A549 (cell line): Measurements from ENCODE around the gene PPBP.

Experiments used
- CEBPB ChIP-seq, 2 experiments: fragments of >200 bp in 1 of 2; sonication (Bioruptor Twin) in 1 of 2; formaldehyde crosslinking in 1 of 2; IDR thresholded peaks; 2 replicates each; pipeline ENCODE4 v1.6.1; 2012 to 2016
- CHD2 ChIP-seq: fragments of 150-350 bp; IDR thresholded peaks from 2 replicates; pipeline ENCODE4 v1.6.1; 2014; ENCODE audit warnings: low read length; ENCODE audit not compliant: partially characterized antibody
- EP300 ChIP-seq, 2 experiments: fragments of >200 bp; sonication (Bioruptor Twin); formaldehyde crosslinking; IDR thresholded peaks; 2 replicates in 1 of 2; 3 replicates in 1 of 2; pipeline ENCODE4 v1.6.1; 2016 to 2017
- JUNB ChIP-seq: fragments of >200 bp; sonication (Bioruptor Twin); formaldehyde crosslinking; IDR thresholded peaks from 2 replicates; pipeline ENCODE4 v1.6.1; 2016
- NR3C1 ChIP-seq: fragments of >200 bp; sonication (Bioruptor Twin); formaldehyde crosslinking; IDR thresholded peaks from 3 replicates; pipeline ENCODE4 v1.6.1; 2017
- POLR2A ChIP-seq: IDR thresholded peaks from 2 replicates; pipeline ENCODE4 v1.6.1; 2012; ENCODE audit warnings: mild to moderate bottlenecking, low read length
- TF ChIP-seq, protein P1 (sequence below): fragments of >200 bp; sonication (Bioruptor Twin); formaldehyde crosslinking; IDR thresholded peaks from 3 replicates; pipeline ENCODE4 v1.5.1; 2016
- TF ChIP-seq, protein P2 (sequence below): IDR thresholded peaks from 2 replicates; pipeline ENCODE4 v1.6.1; 2012
- TF ChIP-seq, protein P3 (sequence below): IDR thresholded peaks from 2 replicates; pipeline ENCODE4 v1.6.1; 2012

DNA sequence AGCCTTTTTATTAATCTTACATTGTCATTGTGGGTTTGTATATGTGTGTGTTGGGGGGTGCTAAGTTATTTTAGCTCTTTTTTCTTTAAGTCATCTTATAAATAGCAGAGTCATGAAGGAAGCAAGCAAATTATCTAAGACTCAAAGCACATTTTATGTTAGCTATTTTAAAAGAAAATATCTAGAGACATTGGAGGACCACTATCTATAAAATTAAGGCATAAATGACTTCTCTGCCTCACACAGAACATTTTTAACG, 3.7 kb upstream of the PPBP start:
- TF ChIP-seq NR3C1, result no peak
- TF ChIP-seq JUNB, result no peak
- TF ChIP-seq, protein P1, sequence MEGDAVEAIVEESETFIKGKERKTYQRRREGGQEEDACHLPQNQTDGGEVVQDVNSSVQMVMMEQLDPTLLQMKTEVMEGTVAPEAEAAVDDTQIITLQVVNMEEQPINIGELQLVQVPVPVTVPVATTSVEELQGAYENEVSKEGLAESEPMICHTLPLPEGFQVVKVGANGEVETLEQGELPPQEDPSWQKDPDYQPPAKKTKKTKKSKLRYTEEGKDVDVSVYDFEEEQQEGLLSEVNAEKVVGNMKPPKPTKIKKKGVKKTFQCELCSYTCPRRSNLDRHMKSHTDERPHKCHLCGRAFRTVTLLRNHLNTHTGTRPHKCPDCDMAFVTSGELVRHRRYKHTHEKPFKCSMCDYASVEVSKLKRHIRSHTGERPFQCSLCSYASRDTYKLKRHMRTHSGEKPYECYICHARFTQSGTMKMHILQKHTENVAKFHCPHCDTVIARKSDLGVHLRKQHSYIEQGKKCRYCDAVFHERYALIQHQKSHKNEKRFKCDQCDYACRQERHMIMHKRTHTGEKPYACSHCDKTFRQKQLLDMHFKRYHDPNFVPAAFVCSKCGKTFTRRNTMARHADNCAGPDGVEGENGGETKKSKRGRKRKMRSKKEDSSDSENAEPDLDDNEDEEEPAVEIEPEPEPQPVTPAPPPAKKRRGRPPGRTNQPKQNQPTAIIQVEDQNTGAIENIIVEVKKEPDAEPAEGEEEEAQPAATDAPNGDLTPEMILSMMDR, result no peak
- TF ChIP-seq EP300 (IDR thresholded peaks at IDR 0.05), result no peak
- TF ChIP-seq CHD2, result no peak
- TF ChIP-seq POLR2A, result no peak
- TF ChIP-seq, protein P2, sequence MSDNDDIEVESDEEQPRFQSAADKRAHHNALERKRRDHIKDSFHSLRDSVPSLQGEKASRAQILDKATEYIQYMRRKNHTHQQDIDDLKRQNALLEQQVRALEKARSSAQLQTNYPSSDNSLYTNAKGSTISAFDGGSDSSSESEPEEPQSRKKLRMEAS, result no peak
- TF ChIP-seq CEBPB (IDR thresholded peaks at IDR 0.05), result no peak
- TF ChIP-seq, protein P3, sequence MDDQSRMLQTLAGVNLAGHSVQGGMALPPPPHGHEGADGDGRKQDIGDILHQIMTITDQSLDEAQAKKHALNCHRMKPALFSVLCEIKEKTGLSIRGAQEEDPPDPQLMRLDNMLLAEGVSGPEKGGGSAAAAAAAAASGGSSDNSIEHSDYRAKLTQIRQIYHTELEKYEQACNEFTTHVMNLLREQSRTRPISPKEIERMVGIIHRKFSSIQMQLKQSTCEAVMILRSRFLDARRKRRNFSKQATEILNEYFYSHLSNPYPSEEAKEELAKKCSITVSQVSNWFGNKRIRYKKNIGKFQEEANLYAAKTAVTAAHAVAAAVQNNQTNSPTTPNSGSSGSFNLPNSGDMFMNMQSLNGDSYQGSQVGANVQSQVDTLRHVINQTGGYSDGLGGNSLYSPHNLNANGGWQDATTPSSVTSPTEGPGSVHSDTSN, result no peak
